Colonic mucosa (tissue), 4 donors: ENCODE data around the gene ADPRM. TPM values are rescaled to one million over a fixed set of nuclear protein-coding genes. Genes with fewer than 3 reads are reported as not detected.

Experiments
- DNase-seq: peaks from one replicate; pipeline ENCODE4 v3.0.0-alpha.2; 2020
- H3K27ac ChIP-seq: fragments of 200-600 bp; one replicate; pipeline ENCODE4 v1.8.0; 2021
- H3K27me3 ChIP-seq: fragments of 200-600 bp; one replicate; pipeline ENCODE4 v1.8.0; 2021
- H3K36me3 ChIP-seq: fragments of 200-600 bp; one replicate; pipeline ENCODE4 v1.8.0; 2021
- H3K4me1 ChIP-seq: fragments of 200-600 bp; one replicate; pipeline ENCODE4 v1.8.0; 2021; ENCODE audit warnings: mild to moderate bottlenecking
- H3K4me3 ChIP-seq: fragments of 200-600 bp; one replicate; pipeline ENCODE4 v1.8.0; 2021
- H3K9ac ChIP-seq, 2 donors: one replicate each; pipeline ENCODE4 v1.7.0; 2013; ENCODE audit warnings: control low read depth in 2 of 2, low read depth in 2 of 2, low read length in 2 of 2
- H3K9me3 ChIP-seq: fragments of 200-600 bp; one replicate; pipeline ENCODE4 v1.8.0; 2021
- CTCF ChIP-seq: fragments of 200-600 bp; IDR thresholded peaks from one replicate; pipeline ENCODE4 v1.8.0; 2022; ENCODE audit warnings: antibody characterized with exemption, mild to moderate bottlenecking
- intact Hi-C: fragments of 100-400 bp; cut with DNase I; formaldehyde crosslinking; loops from one replicate; pipeline ENCODE4 v1.14.1; 2022
- total RNA-seq, 2 donors: library from RNA; stranded (reverse); fragmentation: NEBNext Ultra II Directional in 1 of 2; extraction: Animal tissue kit (Norgen Biotek cat#: 25700) in 1 of 2; gene quantifications; one replicate each; pipeline ENCODE4 v1.2.1, GENCODE V29; 2021
- donor health status: healthy.
- donor health status: DM: no; HTN: no; CAD: no.
- donor health status: DM: no; HTN: no; CAD: no.

Gene ADPRM
- total RNA-seq, 2 donors from 2014 or later, result 4.1 to 7.7 TPM

GRCh38 chr17:10663231-10663630, 34.2 kb upstream of the ADPRM start:
- H3K27ac ChIP-seq, result no peak overlapping the region
- no peaks in the 10 kb centered on the region for H3K27me3 ChIP-seq
- intact Hi-C loops, result no loop called here
- no peaks in the 10 kb centered on the region for H3K4me1 ChIP-seq
- no peak for TF ChIP-seq CTCF
- no peak overlapping the region for H3K4me3 ChIP-seq
- no peaks in the 10 kb centered on the region for H3K36me3 ChIP-seq
- H3K9ac ChIP-seq, result no peak overlapping the region
- DNase-seq, result no peak
- no peaks in the 10 kb centered on the region for H3K9me3 ChIP-seq

GRCh38 chr17:10664571-10664970, 32.8 kb upstream of the ADPRM start:
- no peak overlapping the region for H3K27ac ChIP-seq
- no peaks in the 10 kb centered on the region for H3K4me1 ChIP-seq
- no peaks in the 10 kb centered on the region for H3K36me3 ChIP-seq
- H3K27me3 ChIP-seq, result no peaks in the 10 kb centered on the region
- DNase-seq, result no peak
- no peak for TF ChIP-seq CTCF
- no peak overlapping the region for H3K4me3 ChIP-seq
- H3K9me3 ChIP-seq, result no peaks in the 10 kb centered on the region
- H3K9ac ChIP-seq, result no peak overlapping the region
- intact Hi-C loops, result no loop called here

- intact Hi-C loops, result no loop called here
- Histone ChIP-seq H3K9ac (no peak overlapping the region), H3K27ac (no peak overlapping the region), H3K27me3 (no peaks in the 10 kb centered on the region), H3K4me1 (no peaks in the 10 kb centered on the region), H3K36me3 (no peaks in the 10 kb centered on the region), H3K9me3 (no peaks in the 10 kb centered on the region), H3K4me3 (no peak overlapping the region)
- no peak for DNase-seq
- no peak for TF ChIP-seq CTCF
Measured at GRCh38 chr17:10666906-10667305, 30.5 kb upstream of the ADPRM start.

- H3K4me1 ChIP-seq, result no peaks in the 10 kb centered on the region
- no peaks in the 10 kb centered on the region for H3K27me3 ChIP-seq
- DNase-seq, result no peak
- no peak overlapping the region for H3K4me3 ChIP-seq
- no peak overlapping the region for H3K9ac ChIP-seq
- no peak overlapping the region for H3K27ac ChIP-seq
- no peaks in the 10 kb centered on the region for H3K9me3 ChIP-seq
- intact Hi-C loops, result no loop called here
- TF ChIP-seq CTCF, result no peak
- no peaks in the 10 kb centered on the region for H3K36me3 ChIP-seq
Measured at GRCh38 chr17:10668775-10669174, 28.6 kb upstream of the ADPRM start.

GRCh38 chr17:10673312-10673711, 24.1 kb upstream of the ADPRM start:
- no peak overlapping the region for H3K27ac ChIP-seq
- H3K9me3 ChIP-seq, result no peaks in the 10 kb centered on the region
- H3K27me3 ChIP-seq, result no peaks in the 10 kb centered on the region
- intact Hi-C loops, result no loop called here
- H3K9ac ChIP-seq, result no peak overlapping the region
- no peak for DNase-seq
- no peak for TF ChIP-seq CTCF
- no peaks in the 10 kb centered on the region for H3K4me1 ChIP-seq
- no peaks in the 10 kb centered on the region for H3K36me3 ChIP-seq
- no peak overlapping the region for H3K4me3 ChIP-seq

- no peaks in the 10 kb centered on the region for H3K9me3 ChIP-seq
- no peaks in the 10 kb centered on the region for H3K36me3 ChIP-seq
- H3K27me3 ChIP-seq, result no peaks in the 10 kb centered on the region
- no peaks in the 10 kb centered on the region for H3K4me1 ChIP-seq
- H3K27ac ChIP-seq, result no peak overlapping the region
- DNase-seq, result no peak
- intact Hi-C loops, result no loop called here
- H3K4me3 ChIP-seq, result no peak overlapping the region
- no peak overlapping the region for H3K9ac ChIP-seq
- TF ChIP-seq CTCF, result no peak
Measured at GRCh38 chr17:10674704-10675103, 22.7 kb upstream of the ADPRM start.
